HEK293 (cell line): ENCODE measurements around the gene HOXA6.

Experiments
- GFI1B ChIP-seq: fragments of 450-650 bp; formaldehyde crosslinking; IDR thresholded peaks from 2 replicates; pipeline ENCODE4 v1.5.1; 2016; ENCODE audit warnings: missing biosample characterization, missing genetic modification characterization
- GLI2 ChIP-seq: fragments of 450-650 bp; formaldehyde crosslinking; IDR thresholded peaks from 2 replicates; pipeline ENCODE4; 2017; ENCODE audit warnings: missing biosample characterization, missing genetic modification characterization, low read depth, borderline replicate concordance
- GLIS1 ChIP-seq: fragments of 450-650 bp; formaldehyde crosslinking; IDR thresholded peaks from 2 replicates; pipeline ENCODE4 v1.5.1; 2016; ENCODE audit warnings: missing biosample characterization, missing genetic modification characterization
- KLF16 ChIP-seq: fragments of 450-650 bp; formaldehyde crosslinking; IDR thresholded peaks from 2 replicates; pipeline ENCODE4 v1.5.1; 2017; ENCODE audit warnings: missing biosample characterization, missing genetic modification characterization
- OVOL3 ChIP-seq: fragments of 450-650 bp; formaldehyde crosslinking; IDR thresholded peaks from 2 replicates; pipeline ENCODE4 v1.5.1; 2016; ENCODE audit warnings: missing biosample characterization, missing genetic modification characterization
- ZBTB1 ChIP-seq: fragments of 450-650 bp; formaldehyde crosslinking; IDR thresholded peaks from 2 replicates; pipeline ENCODE4 v1.5.1; 2016; ENCODE audit warnings: missing biosample characterization, missing genetic modification characterization
- ZBTB8A ChIP-seq: fragments of 450-650 bp; formaldehyde crosslinking; IDR thresholded peaks from 2 replicates; pipeline ENCODE4 v1.5.1; 2016; ENCODE audit warnings: missing biosample characterization, missing genetic modification characterization
- ZFHX2 ChIP-seq: fragments of 450-650 bp; formaldehyde crosslinking; conservative IDR thresholded peaks from 2 replicates; pipeline ENCODE4 v1.5.1; 2016; ENCODE audit warnings: missing biosample characterization, missing genetic modification characterization
- ZNF132 ChIP-seq: fragments of 450-650 bp; formaldehyde crosslinking; IDR thresholded peaks from 2 replicates; pipeline ENCODE4 v1.5.1; 2017; ENCODE audit warnings: missing biosample characterization, missing genetic modification characterization, borderline replicate concordance
- ZNF138 ChIP-seq: fragments of 450-650 bp; formaldehyde crosslinking; IDR thresholded peaks from 2 replicates; pipeline ENCODE4 v1.5.1; 2016; ENCODE audit warnings: missing biosample characterization, missing genetic modification characterization, borderline replicate concordance
- ZNF202 ChIP-seq: fragments of 450-650 bp; formaldehyde crosslinking; IDR thresholded peaks from 2 replicates; pipeline ENCODE4 v1.5.1; 2016; ENCODE audit warnings: missing biosample characterization, missing genetic modification characterization, borderline replicate concordance
- ZNF24 ChIP-seq: fragments of 450-650 bp; formaldehyde crosslinking; IDR thresholded peaks from 2 replicates; pipeline ENCODE4 v1.5.1; 2016; ENCODE audit warnings: missing biosample characterization, missing genetic modification characterization
- ZNF280D ChIP-seq: fragments of 450-650 bp; formaldehyde crosslinking; IDR thresholded peaks from 2 replicates; pipeline ENCODE4 v1.5.1; 2016; ENCODE audit warnings: missing biosample characterization, missing genetic modification characterization
- ZNF324 ChIP-seq: fragments of 450-650 bp; formaldehyde crosslinking; IDR thresholded peaks from 2 replicates; pipeline ENCODE4 v1.5.1; 2016; ENCODE audit warnings: missing biosample characterization, missing genetic modification characterization
- ZNF398 ChIP-seq: fragments of 450-650 bp; formaldehyde crosslinking; IDR thresholded peaks from 2 replicates; pipeline ENCODE4 v1.5.1; 2017; ENCODE audit warnings: missing biosample characterization, missing genetic modification characterization
- ZNF510 ChIP-seq: fragments of 450-650 bp; formaldehyde crosslinking; IDR thresholded peaks from 2 replicates; pipeline ENCODE4 v1.5.1; 2018; ENCODE audit warnings: mild to moderate bottlenecking, missing genetic modification characterization, missing biosample characterization; ENCODE audit not compliant: insufficient replicate concordance
- ZNF558 ChIP-seq: fragments of 450-650 bp; formaldehyde crosslinking; IDR thresholded peaks from 2 replicates; pipeline ENCODE4 v1.5.1; 2016; ENCODE audit warnings: missing biosample characterization, missing genetic modification characterization
- ZNF561 ChIP-seq: fragments of 450-650 bp; IDR thresholded peaks from 2 replicates; pipeline ENCODE4 v1.5.1; 2018; ENCODE audit warnings: missing biosample characterization, missing genetic modification characterization, borderline replicate concordance
- ZNF692 ChIP-seq: fragments of 450-650 bp; formaldehyde crosslinking; IDR thresholded peaks from 2 replicates; pipeline ENCODE4 v1.5.1; 2016; ENCODE audit warnings: missing biosample characterization, missing genetic modification characterization
- ZNF76 ChIP-seq: fragments of 450-650 bp; formaldehyde crosslinking; IDR thresholded peaks from 2 replicates; pipeline ENCODE4; 2016; ENCODE audit warnings: low read depth, missing biosample characterization, missing genetic modification characterization, borderline replicate concordance
- ZSCAN30 ChIP-seq: fragments of 450-650 bp; IDR thresholded peaks from 2 replicates; pipeline ENCODE4 v1.5.1; 2018; ENCODE audit warnings: missing biosample characterization, mild to moderate bottlenecking, missing genetic modification characterization, moderate library complexity
- TF ChIP-seq, protein P1 (sequence below): fragments of 450-650 bp; formaldehyde crosslinking; IDR thresholded peaks from 2 replicates; pipeline ENCODE4 v1.5.1; 2016; ENCODE audit warnings: missing biosample characterization, missing genetic modification characterization, low read depth
- TF ChIP-seq, protein P2 (sequence below): fragments of 450-650 bp; formaldehyde crosslinking; conservative IDR thresholded peaks from 2 replicates; pipeline ENCODE4 v1.5.1; 2016; ENCODE audit warnings: low read depth, missing biosample characterization, missing genetic modification characterization
- TF ChIP-seq, protein P3 (sequence below): fragments of 450-650 bp; formaldehyde crosslinking; IDR thresholded peaks from 2 replicates; pipeline ENCODE4 v1.5.1; 2017; ENCODE audit warnings: missing biosample characterization, missing genetic modification characterization

HOXA6 gene

GRCh38 chr7:27095897-27096767 lies 51.4 kb downstream of the HOXA6 start, which contains the start of gene HOXA1 (continued):
- TF ChIP-seq ZNF324 (tag by site-specific recombination) (no peak), ZNF132 (tag by site-specific recombination) (no peak), ZNF76 (tag by site-specific recombination) (no peak; the same call in 1 of the 2 replicates), ZNF510 (no peak), ZBTB8A (tag by site-specific recombination) (peak; percentile 86), ZNF202 (tag by site-specific recombination) (no peak), ZNF138 (tag by site-specific recombination) (no peak), ZBTB1 (tag by site-specific recombination) (no peak), ZNF398 (tag by site-specific recombination) (peak; percentile 67), ZNF558 (tag by site-specific recombination) (no peak), GFI1B (tag by site-specific recombination) (no peak), ZNF692 (no peak), ZNF280D (tag by site-specific recombination) (no peak), GLIS1 (tag by site-specific recombination) (peak; percentile 85), KLF16 (tag by site-specific recombination) (no peak; the same call in 1 of the 2 replicates), GLI2 (no peak), ZNF561 (tag by site-specific recombination) (peak; percentile 28; the same call in 1 of the 2 replicates), ZSCAN30 (tag by site-specific recombination) (peak; percentile 14; the same call in 1 of the 2 replicates), ZFHX2 (no peak), OVOL3 (tag by site-specific recombination) (0 out of 2 replicates have a peak, but pooled peaks have one; percentile 26), ZNF24 (tag by site-specific recombination) (no peak)
- TF ChIP-seq, protein P1, sequence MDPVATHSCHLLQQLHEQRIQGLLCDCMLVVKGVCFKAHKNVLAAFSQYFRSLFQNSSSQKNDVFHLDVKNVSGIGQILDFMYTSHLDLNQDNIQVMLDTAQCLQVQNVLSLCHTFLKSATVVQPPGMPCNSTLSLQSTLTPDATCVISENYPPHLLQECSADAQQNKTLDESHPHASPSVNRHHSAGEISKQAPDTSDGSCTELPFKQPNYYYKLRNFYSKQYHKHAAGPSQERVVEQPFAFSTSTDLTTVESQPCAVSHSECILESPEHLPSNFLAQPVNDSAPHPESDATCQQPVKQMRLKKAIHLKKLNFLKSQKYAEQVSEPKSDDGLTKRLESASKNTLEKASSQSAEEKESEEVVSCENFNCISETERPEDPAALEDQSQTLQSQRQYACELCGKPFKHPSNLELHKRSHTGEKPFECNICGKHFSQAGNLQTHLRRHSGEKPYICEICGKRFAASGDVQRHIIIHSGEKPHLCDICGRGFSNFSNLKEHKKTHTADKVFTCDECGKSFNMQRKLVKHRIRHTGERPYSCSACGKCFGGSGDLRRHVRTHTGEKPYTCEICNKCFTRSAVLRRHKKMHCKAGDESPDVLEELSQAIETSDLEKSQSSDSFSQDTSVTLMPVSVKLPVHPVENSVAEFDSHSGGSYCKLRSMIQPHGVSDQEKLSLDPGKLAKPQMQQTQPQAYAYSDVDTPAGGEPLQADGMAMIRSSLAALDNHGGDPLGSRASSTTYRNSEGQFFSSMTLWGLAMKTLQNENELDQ (tag by site-specific recombination), result no peak
- TF ChIP-seq, protein P2, sequence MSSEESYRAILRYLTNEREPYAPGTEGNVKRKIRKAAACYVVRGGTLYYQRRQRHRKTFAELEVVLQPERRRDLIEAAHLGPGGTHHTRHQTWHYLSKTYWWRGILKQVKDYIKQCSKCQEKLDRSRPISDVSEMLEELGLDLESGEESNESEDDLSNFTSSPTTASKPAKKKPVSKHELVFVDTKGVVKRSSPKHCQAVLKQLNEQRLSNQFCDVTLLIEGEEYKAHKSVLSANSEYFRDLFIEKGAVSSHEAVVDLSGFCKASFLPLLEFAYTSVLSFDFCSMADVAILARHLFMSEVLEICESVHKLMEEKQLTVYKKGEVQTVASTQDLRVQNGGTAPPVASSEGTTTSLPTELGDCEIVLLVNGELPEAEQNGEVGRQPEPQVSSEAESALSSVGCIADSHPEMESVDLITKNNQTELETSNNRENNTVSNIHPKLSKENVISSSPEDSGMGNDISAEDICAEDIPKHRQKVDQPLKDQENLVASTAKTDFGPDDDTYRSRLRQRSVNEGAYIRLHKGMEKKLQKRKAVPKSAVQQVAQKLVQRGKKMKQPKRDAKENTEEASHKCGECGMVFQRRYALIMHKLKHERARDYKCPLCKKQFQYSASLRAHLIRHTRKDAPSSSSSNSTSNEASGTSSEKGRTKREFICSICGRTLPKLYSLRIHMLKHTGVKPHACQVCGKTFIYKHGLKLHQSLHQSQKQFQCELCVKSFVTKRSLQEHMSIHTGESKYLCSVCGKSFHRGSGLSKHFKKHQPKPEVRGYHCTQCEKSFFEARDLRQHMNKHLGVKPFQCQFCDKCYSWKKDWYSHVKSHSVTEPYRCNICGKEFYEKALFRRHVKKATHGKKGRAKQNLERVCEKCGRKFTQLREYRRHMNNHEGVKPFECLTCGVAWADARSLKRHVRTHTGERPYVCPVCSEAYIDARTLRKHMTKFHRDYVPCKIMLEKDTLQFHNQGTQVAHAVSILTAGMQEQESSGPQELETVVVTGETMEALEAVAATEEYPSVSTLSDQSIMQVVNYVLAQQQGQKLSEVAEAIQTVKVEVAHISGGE (tag by site-specific recombination), result no peak
- TF ChIP-seq, protein P3, sequence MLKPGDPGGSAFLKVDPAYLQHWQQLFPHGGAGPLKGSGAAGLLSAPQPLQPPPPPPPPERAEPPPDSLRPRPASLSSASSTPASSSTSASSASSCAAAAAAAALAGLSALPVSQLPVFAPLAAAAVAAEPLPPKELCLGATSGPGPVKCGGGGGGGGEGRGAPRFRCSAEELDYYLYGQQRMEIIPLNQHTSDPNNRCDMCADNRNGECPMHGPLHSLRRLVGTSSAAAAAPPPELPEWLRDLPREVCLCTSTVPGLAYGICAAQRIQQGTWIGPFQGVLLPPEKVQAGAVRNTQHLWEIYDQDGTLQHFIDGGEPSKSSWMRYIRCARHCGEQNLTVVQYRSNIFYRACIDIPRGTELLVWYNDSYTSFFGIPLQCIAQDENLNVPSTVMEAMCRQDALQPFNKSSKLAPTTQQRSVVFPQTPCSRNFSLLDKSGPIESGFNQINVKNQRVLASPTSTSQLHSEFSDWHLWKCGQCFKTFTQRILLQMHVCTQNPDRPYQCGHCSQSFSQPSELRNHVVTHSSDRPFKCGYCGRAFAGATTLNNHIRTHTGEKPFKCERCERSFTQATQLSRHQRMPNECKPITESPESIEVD, result 0 out of 2 replicates have a peak, but pooled peaks have one; percentile 4
